Panc1 (cell line): ENCODE results near the gene POU2AF2. TPM values are rescaled to one million over a fixed set of nuclear protein-coding genes. Genes with fewer than 3 reads are reported as not detected.
"Not testable (repeated sequence)": the region's sequence is repeated elsewhere in the genome, so short reads cannot be mapped to it uniquely, and the experiment has no call there.

Experiments used
- ATAC-seq: fragments of 200-7000 bp; cut with Tn5 transposase; 2 replicates; pipeline ENCODE4 v1.9.1; 2020; ENCODE audit warnings: mild to moderate bottlenecking, moderate library complexity
- BruUV-seq: library from RNA; stranded (reverse); fragments of 400-500 nt; replicated peaks from 2 replicates; lab custom pipeline; 2021; lab: Mats Ljungman, UMichigan
- CTCF ChIA-PET: fragments of 300-600 bp; sonication (Branson Sonifier 250); formaldehyde crosslinking; loops from one replicate; lab custom pipeline; 2022; ENCODE audit warnings: antibody characterized with exemption; lab: Charles Lee
- POLR2A ChIA-PET: fragments of 300-600 bp; sonication (Branson Sonifier 250); formaldehyde crosslinking; loops from one replicate; lab custom pipeline; 2022; ENCODE audit warnings: antibody characterized with exemption; lab: Charles Lee
- DNase-seq: peaks from one replicate; pipeline ENCODE4 v3.0.0-alpha.2; 2010; ENCODE audit warnings: low read depth, low spot score
- H3K27ac ChIP-seq: 2 replicates; pipeline ENCODE4 v1.5.1; 2011; ENCODE audit warnings: mild to moderate bottlenecking, low read length, inconsistent platforms
- H3K27me3 ChIP-seq: fragments of 200-500 bp; sonication (Bioruptor generic); 2 replicates; pipeline ENCODE4 v1.6.0; 2014; ENCODE audit warnings: low read length, inconsistent platforms; ENCODE audit not compliant: control insufficient read depth, insufficient read depth
- H3K36me3 ChIP-seq: fragments of 200-500 bp; sonication (Bioruptor generic); 2 replicates; pipeline ENCODE4 v1.5.1; 2014; ENCODE audit warnings: inconsistent platforms, mild to moderate bottlenecking, low read length, moderate library complexity; ENCODE audit not compliant: control insufficient read depth, insufficient read depth
- H3K4me1 ChIP-seq: 2 replicates; pipeline ENCODE4 v1.5.1; 2011; ENCODE audit warnings: inconsistent platforms, mild to moderate bottlenecking, low read length, moderate library complexity; ENCODE audit not compliant: control insufficient read depth, insufficient read depth
- H3K4me3 ChIP-seq, 2 experiments: 2 replicates each; pipeline ENCODE4 v1.5.1; 2011 to 2012; ENCODE audit warnings: low read depth in 2 of 2, low read length in 2 of 2, mild to moderate bottlenecking in 2 of 2, inconsistent platforms in 1 of 2, moderate library complexity in 1 of 2
- H3K9me3 ChIP-seq: fragments of 200-500 bp; sonication (Bioruptor generic); 2 replicates; pipeline ENCODE4 v1.5.1; 2014; ENCODE audit warnings: low read depth, mild to moderate bottlenecking, inconsistent platforms, low read length, moderate library complexity; ENCODE audit not compliant: control insufficient read depth, insufficient read depth
- CTCF ChIP-seq: fragments of 450-650 bp; IDR thresholded peaks from 2 replicates; pipeline ENCODE4 v1.5.1; 2017; ENCODE audit warnings: mild to moderate bottlenecking
- POLR2AphosphoS5 ChIP-seq: IDR thresholded peaks from 2 replicates; pipeline ENCODE4 v1.6.1; 2012; ENCODE audit warnings: mild to moderate bottlenecking, low read depth, low read length, moderate library complexity
- REST ChIP-seq, 2 experiments: IDR thresholded peaks; 2 replicates each; pipeline ENCODE4 v1.6.1; 2011 to 2012; ENCODE audit warnings: low read depth in 2 of 2, control low read depth in 1 of 2, low read length in 1 of 2, mild to moderate bottlenecking in 1 of 2, moderate library complexity in 1 of 2; ENCODE audit not compliant: insufficient read depth in 1 of 2
- SIN3A ChIP-seq: IDR thresholded peaks from 2 replicates; pipeline ENCODE4 v1.6.1; 2012; ENCODE audit warnings: low read depth, mild to moderate bottlenecking, low read length, moderate library complexity, borderline replicate concordance; ENCODE audit not compliant: insufficient read depth
- TCF7L2 ChIP-seq: IDR thresholded peaks from 2 replicates; pipeline ENCODE4 v1.6.1; 2011; ENCODE audit warnings: mild to moderate bottlenecking, low read depth, low read length, inconsistent platforms
- in situ Hi-C: cut with HindIII; loops from 2 replicates; pipeline ENCODE4 v1.10.0; 2016; ENCODE audit warnings: low sequenced_read_pairs, low pct_unique_long_range_greater_than_20kb
- intact Hi-C: fragments of 100-400 bp; cut with micrococcal nuclease; formaldehyde crosslinking; loops from one replicate; pipeline ENCODE4 v1.10.0; 2022; ENCODE audit not compliant: unreplicated experiment
- total RNA-seq: library from RNA; stranded (reverse); gene quantifications from one replicate; pipeline ENCODE4 v1.2.1, GENCODE V29; 2021; ENCODE audit not compliant: unreplicated experiment

Gene POU2AF2
- total RNA-seq, 1 experiment from 2014 or later: not detected

- Histone ChIP-seq H3K27me3 (peaks cover 11% of the 10 kb centered on the region), H3K27ac (no peak overlapping the region), H3K36me3 (no peaks in the 10 kb centered on the region), H3K4me1 (no peaks in the 10 kb centered on the region), H3K4me3 (no peak overlapping the region), H3K9me3 (no peaks in the 10 kb centered on the region)
- intact Hi-C loops (no loop called here), in situ Hi-C loops (no loop called here)
- ATAC-seq: no peak
- CTCF ChIA-PET: interaction anchor here (0.6 kb wide), 1 partner anchor 41 kb away, joined by 4 read pairs; no protein-coding TSS in a partner anchor
- TF ChIP-seq REST (IDR thresholded peaks at IDR 0.05; ENCODE audit: insufficient read depth in 1 of 2, low read depth in 2 of 2, low read length in 1 of 2): no peak
- no peak for TF ChIP-seq CTCF
- TF ChIP-seq POLR2AphosphoS5: no peak
- TF ChIP-seq TCF7L2: no peak
- no peak for TF ChIP-seq SIN3A
- no peak for DNase-seq
- POLR2A ChIA-PET: no interaction called here
- BruUV-seq: no TSS peak
Measured at GRCh38 chr11:111285189-111286091, 39.9 kb downstream of the POU2AF2 start.

- BruUV-seq: no TSS peak
- Histone ChIP-seq H3K27ac (no peak overlapping the region), H3K4me3 (no peak overlapping the region), H3K9me3 (no peaks in the 10 kb centered on the region), H3K27me3 (peaks cover 4% of the 10 kb centered on the region), H3K4me1 (no peaks in the 10 kb centered on the region), H3K36me3 (no peaks in the 10 kb centered on the region)
- TF ChIP-seq CTCF (no peak), TCF7L2 (no peak), SIN3A (no peak), POLR2AphosphoS5 (no peak), REST (IDR thresholded peaks at IDR 0.05; ENCODE audit: insufficient read depth in 1 of 2, low read depth in 2 of 2, low read length in 1 of 2) (no peak)
- intact Hi-C loops (no loop called here), in situ Hi-C loops (no loop called here)
- no peak for DNase-seq
- ChIA-PET POLR2A (no interaction called here), CTCF (no interaction called here)
- ATAC-seq: no peak
Measured at GRCh38 chr11:111291764-111292163, 46.2 kb downstream of the POU2AF2 start.

GRCh38 chr11:111292408-111292807 lies 46.9 kb downstream of the POU2AF2 start:
- intact Hi-C loops, ATAC-seq: not testable (repeated sequence)

More at GRCh38 chr11:111292408-111292807, 46.9 kb downstream of the POU2AF2 start:
- H3K27ac ChIP-seq, H3K36me3 ChIP-seq, H3K4me3 ChIP-seq, BruUV-seq, DNase-seq, H3K9me3 ChIP-seq, POLR2A ChIA-PET, in situ Hi-C loops, H3K27me3 ChIP-seq, CTCF ChIA-PET, H3K4me1 ChIP-seq: not testable (repeated sequence)
